ENCODE measurements around the gene CXXC5.

DNA sequence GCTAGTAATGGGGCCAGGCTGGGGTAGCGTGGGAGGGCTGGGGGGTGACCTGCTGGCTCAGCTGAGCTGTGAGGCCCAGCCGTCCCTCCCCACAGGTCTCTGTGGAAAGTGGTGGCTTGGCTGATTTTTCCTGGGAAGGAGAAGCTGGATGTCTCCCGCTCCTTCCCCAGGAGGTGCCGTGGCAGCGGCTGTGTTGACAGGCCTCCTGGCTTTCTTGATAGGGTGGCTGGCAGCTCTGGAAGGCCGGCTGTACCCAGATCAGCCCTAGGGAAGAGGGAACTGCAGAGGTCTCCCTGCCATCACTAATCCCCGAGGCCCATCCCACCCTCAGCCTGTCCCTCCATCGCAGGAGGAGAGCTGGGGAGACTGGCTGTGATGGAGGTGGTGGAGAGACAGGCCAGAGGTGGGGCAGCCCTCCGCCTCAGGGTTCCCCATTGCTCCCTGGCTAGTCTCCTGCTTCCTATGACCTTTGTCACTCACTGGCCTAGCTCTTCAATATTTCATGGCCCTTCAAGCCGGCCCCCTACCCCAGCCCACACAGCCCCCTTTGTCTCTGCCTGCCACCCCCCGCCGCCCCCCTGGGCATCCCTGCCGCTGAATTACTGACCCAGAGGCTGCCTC, 6.8 kb downstream of the CXXC5 start:
- TF ChIP-seq RORB (CRISPR knock-in tag; IDR thresholded peaks at IDR 0.05) (no peak), CBFB (CRISPR knock-in tag; IDR thresholded peaks at IDR 0.05; ENCODE audit: low read depth) (no peak), NFYB (CRISPR knock-in tag; conservative IDR thresholded peaks at IDR 0.05; ENCODE audit: low read depth) (no peak), MYBL2 (CRISPR knock-in tag; IDR thresholded peaks at IDR 0.05) (no peak), ZNF219 (CRISPR knock-in tag; IDR thresholded peaks at IDR 0.05; ENCODE audit: borderline replicate concordance) (no peak), ZNF416 (CRISPR knock-in tag; IDR thresholded peaks at IDR 0.05) (no peak)
- TF ChIP-seq, protein P1, sequence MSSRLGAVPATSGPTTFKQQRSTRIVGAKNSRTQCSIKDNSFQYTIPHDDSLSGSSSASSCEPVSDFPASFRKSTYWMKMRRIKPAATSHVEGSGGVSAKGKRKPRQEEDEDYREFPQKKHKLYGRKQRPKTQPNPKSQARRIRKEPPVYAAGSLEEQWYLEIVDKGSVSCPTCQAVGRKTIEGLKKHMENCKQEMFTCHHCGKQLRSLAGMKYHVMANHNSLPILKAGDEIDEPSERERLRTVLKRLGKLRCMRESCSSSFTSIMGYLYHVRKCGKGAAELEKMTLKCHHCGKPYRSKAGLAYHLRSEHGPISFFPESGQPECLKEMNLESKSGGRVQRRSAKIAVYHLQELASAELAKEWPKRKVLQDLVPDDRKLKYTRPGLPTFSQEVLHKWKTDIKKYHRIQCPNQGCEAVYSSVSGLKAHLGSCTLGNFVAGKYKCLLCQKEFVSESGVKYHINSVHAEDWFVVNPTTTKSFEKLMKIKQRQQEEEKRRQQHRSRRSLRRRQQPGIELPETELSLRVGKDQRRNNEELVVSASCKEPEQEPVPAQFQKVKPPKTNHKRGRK (CRISPR knock-in tag; IDR thresholded peaks at IDR 0.05; ENCODE audit: borderline replicate concordance): no peak
- TF ChIP-seq, protein P2, sequence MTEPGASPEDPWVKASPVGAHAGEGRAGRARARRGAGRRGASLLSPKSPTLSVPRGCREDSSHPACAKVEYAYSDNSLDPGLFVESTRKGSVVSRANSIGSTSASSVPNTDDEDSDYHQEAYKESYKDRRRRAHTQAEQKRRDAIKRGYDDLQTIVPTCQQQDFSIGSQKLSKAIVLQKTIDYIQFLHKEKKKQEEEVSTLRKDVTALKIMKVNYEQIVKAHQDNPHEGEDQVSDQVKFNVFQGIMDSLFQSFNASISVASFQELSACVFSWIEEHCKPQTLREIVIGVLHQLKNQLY (CRISPR knock-in tag; IDR thresholded peaks at IDR 0.05): no peak
- TF ChIP-seq, protein P3, sequence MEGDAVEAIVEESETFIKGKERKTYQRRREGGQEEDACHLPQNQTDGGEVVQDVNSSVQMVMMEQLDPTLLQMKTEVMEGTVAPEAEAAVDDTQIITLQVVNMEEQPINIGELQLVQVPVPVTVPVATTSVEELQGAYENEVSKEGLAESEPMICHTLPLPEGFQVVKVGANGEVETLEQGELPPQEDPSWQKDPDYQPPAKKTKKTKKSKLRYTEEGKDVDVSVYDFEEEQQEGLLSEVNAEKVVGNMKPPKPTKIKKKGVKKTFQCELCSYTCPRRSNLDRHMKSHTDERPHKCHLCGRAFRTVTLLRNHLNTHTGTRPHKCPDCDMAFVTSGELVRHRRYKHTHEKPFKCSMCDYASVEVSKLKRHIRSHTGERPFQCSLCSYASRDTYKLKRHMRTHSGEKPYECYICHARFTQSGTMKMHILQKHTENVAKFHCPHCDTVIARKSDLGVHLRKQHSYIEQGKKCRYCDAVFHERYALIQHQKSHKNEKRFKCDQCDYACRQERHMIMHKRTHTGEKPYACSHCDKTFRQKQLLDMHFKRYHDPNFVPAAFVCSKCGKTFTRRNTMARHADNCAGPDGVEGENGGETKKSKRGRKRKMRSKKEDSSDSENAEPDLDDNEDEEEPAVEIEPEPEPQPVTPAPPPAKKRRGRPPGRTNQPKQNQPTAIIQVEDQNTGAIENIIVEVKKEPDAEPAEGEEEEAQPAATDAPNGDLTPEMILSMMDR (IDR thresholded peaks at IDR 0.05): no peak
- TF ChIP-seq, protein P4, sequence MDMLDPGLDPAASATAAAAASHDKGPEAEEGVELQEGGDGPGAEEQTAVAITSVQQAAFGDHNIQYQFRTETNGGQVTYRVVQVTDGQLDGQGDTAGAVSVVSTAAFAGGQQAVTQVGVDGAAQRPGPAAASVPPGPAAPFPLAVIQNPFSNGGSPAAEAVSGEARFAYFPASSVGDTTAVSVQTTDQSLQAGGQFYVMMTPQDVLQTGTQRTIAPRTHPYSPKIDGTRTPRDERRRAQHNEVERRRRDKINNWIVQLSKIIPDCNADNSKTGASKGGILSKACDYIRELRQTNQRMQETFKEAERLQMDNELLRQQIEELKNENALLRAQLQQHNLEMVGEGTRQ (CRISPR knock-in tag; IDR thresholded peaks at IDR 0.05): no peak
- TF ChIP-seq, protein P5, sequence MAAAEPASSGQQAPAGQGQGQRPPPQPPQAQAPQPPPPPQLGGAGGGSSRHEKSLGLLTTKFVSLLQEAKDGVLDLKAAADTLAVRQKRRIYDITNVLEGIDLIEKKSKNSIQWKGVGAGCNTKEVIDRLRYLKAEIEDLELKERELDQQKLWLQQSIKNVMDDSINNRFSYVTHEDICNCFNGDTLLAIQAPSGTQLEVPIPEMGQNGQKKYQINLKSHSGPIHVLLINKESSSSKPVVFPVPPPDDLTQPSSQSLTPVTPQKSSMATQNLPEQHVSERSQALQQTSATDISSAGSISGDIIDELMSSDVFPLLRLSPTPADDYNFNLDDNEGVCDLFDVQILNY (CRISPR knock-in tag; IDR thresholded peaks at IDR 0.05): no peak
- TF ChIP-seq, protein P6, sequence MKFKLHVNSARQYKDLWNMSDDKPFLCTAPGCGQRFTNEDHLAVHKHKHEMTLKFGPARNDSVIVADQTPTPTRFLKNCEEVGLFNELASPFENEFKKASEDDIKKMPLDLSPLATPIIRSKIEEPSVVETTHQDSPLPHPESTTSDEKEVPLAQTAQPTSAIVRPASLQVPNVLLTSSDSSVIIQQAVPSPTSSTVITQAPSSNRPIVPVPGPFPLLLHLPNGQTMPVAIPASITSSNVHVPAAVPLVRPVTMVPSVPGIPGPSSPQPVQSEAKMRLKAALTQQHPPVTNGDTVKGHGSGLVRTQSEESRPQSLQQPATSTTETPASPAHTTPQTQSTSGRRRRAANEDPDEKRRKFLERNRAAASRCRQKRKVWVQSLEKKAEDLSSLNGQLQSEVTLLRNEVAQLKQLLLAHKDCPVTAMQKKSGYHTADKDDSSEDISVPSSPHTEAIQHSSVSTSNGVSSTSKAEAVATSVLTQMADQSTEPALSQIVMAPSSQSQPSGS (CRISPR knock-in tag; IDR thresholded peaks at IDR 0.05; ENCODE audit: borderline replicate concordance, low read depth): no peak
- TF ChIP-seq, protein P7, sequence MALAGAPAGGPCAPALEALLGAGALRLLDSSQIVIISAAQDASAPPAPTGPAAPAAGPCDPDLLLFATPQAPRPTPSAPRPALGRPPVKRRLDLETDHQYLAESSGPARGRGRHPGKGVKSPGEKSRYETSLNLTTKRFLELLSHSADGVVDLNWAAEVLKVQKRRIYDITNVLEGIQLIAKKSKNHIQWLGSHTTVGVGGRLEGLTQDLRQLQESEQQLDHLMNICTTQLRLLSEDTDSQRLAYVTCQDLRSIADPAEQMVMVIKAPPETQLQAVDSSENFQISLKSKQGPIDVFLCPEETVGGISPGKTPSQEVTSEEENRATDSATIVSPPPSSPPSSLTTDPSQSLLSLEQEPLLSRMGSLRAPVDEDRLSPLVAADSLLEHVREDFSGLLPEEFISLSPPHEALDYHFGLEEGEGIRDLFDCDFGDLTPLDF (CRISPR knock-in tag; IDR thresholded peaks at IDR 0.05): no peak
